Ectodermal cell (in vitro differentiated cells): Measurements from ENCODE around the gene ARID3B.

Experiments used
- H3K27ac ChIP-seq: 2 replicates; pipeline ENCODE4 v1.7.0; 2013; ENCODE audit warnings: mild to moderate bottlenecking, low read depth, low read length; ENCODE audit not compliant: insufficient read depth, poor library complexity, severe bottlenecking
- H3K27me3 ChIP-seq: 2 replicates; pipeline ENCODE4 v1.7.0; 2013; ENCODE audit warnings: mild to moderate bottlenecking, low read length; ENCODE audit not compliant: insufficient read depth, control insufficient read depth, poor library complexity, severe bottlenecking
- H3K36me3 ChIP-seq: one replicate; pipeline ENCODE4 v1.7.0; 2013; ENCODE audit warnings: low read length; ENCODE audit not compliant: control insufficient read depth, insufficient read depth
- H3K4me1 ChIP-seq: one replicate; pipeline ENCODE4 v1.7.0; 2013; ENCODE audit warnings: low read length; ENCODE audit not compliant: control insufficient read depth, insufficient read depth
- H3K4me3 ChIP-seq: 2 replicates; pipeline ENCODE4 v1.7.0; 2013; ENCODE audit warnings: low read depth, low read length, control low read depth; ENCODE audit not compliant: insufficient read depth
- H3K9me3 ChIP-seq: 2 replicates; pipeline ENCODE4 v1.7.0; 2013; ENCODE audit warnings: mild to moderate bottlenecking, low read length, moderate library complexity; ENCODE audit not compliant: control insufficient read depth
- WGBS, 2 experiments: methylation state at CpG; one replicate each; pipeline ENCODE4 v1.1.7; 2013; ENCODE audit warnings: missing lambda C conversion rate in 2 of 2; 5-methylcytosine and 5-hydroxymethylcytosine counted together

ARID3B gene

DNA sequence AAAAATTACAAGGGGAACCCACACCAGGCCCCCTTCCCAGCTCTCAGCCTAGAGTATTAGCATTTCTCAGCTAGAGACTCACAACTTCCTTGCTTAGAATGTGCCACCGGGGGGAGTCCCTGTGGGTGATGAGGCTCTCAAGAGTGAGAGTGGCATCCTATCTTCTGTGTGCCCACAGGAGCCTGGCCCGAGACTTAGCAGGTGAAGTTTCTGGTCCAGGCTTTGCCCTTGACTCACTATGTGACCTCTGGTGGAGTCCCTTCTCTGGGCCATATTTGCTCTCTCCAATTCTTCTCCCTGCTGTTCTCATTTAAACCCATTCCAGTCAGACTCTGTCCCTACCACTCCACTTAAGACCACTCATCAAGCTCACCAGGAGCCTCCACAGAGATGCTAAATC lies 92.8 kb downstream of the ARID3B start:
- H3K27ac ChIP-seq: no peak overlapping the region
- no peaks in the 10 kb centered on the region for H3K9me3 ChIP-seq
- H3K4me1 ChIP-seq: no peaks in the 10 kb centered on the region
- H3K36me3 ChIP-seq: peaks cover 15% of the 10 kb centered on the region
- H3K4me3 ChIP-seq: no peak overlapping the region
- 84 to 90% methylated on average over 2 of the region's 2 CpGs for WGBS, 2 experiments
- no peaks in the 10 kb centered on the region for H3K27me3 ChIP-seq

DNA sequence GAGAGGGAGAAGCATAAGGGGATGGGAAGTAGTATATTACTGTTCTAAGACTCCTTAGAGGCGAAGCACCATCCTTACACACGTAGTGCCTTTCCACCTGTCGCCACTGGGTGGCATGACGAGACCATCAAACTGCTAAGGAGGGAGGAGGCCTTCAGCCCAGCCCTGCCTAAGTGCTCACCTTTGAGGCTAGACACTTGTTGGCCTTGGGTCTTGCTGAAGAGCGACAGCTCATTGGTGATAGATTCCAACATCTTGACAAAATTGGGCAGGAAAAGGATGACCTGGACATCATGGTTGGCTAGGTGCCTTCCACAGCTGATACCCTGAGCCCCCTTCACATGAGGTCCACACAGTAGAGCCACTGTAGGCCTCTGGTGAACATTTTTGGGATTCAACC lies 94.2 kb downstream of the ARID3B start:
- no peak overlapping the region for H3K4me3 ChIP-seq
- no peak overlapping the region for H3K27ac ChIP-seq
- H3K27me3 ChIP-seq: no peaks in the 10 kb centered on the region
- WGBS, 2 experiments: 37% methylated on average over 5 of the region's 5 CpGs
- H3K4me1 ChIP-seq: no peaks in the 10 kb centered on the region
- H3K36me3 ChIP-seq: peaks cover 24% of the 10 kb centered on the region
- H3K9me3 ChIP-seq: no peaks in the 10 kb centered on the region

DNA sequence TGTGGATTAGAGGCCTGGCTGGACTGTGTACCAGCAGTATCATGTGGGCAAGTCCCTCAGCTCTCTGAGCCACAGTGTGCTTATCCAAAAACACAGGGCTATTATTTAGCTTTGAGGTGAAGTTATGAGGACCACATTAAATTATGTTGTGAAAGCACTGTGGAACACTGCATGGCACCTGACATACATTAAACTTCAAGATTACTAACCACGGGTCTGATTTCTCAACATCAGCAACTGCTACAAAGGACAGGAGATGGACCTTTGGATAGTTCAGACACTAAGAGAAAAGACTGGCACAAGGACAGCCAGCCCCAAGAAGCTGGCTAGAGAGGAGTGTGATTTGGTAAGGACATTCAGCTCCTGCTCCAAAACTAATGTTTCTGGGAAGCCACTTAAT lies 96.0 kb downstream of the ARID3B start:
- peaks cover 18% of the 10 kb centered on the region for H3K36me3 ChIP-seq
- no peak overlapping the region for H3K27ac ChIP-seq
- H3K9me3 ChIP-seq: no peaks in the 10 kb centered on the region
- no peak overlapping the region for H3K4me3 ChIP-seq
- H3K27me3 ChIP-seq: no peaks in the 10 kb centered on the region
- no peaks in the 10 kb centered on the region for H3K4me1 ChIP-seq
- 93 to 96% methylated on average over 1 of the region's 1 CpG for WGBS, 2 experiments

DNA sequence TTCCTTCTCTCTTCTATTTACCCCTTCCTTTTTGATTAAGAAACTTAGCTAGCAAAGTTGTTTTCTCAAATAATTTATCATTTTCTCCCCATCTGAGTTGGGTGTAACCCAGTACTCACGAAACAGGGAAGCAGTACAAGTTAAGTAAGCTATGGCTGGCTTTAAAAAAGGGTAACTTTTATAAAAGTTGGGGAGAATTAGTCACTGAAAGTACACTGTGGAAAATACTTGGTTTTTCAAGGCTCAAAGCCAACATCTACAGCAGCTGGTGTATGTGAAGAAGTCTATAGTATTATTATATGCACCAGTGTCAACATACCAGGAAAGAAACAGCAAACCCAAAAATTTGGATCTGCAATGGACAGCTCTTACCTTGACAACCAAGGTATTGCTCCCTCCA lies 100.1 kb downstream of the ARID3B start:
- Histone ChIP-seq H3K36me3 (peaks cover 18% of the 10 kb centered on the region), H3K27me3 (no peaks in the 10 kb centered on the region), H3K4me3 (no peak overlapping the region), H3K4me1 (peaks cover 6% of the 10 kb centered on the region), H3K9me3 (no peaks in the 10 kb centered on the region), H3K27ac (no peak overlapping the region)
- WGBS, 2 experiments: 92 to 100% methylated on average over 1 of the region's 1 CpG

- no peaks in the 10 kb centered on the region for H3K9me3 ChIP-seq
- WGBS, 2 experiments: 90 to 92% methylated on average over 4 of the region's 4 CpGs
- no peak overlapping the region for H3K27ac ChIP-seq
- H3K4me3 ChIP-seq: no peak overlapping the region
- peaks cover 6% of the 10 kb centered on the region for H3K4me1 ChIP-seq
- H3K36me3 ChIP-seq: peaks cover 11% of the 10 kb centered on the region
- no peaks in the 10 kb centered on the region for H3K27me3 ChIP-seq
Observed at GRCh38 chr15:74642348-74642733, 101.3 kb downstream of the ARID3B start.

GRCh38 chr15:74642734-74643664 lies 102.0 kb downstream of the ARID3B start:
- peaks cover 11% of the 10 kb centered on the region for H3K36me3 ChIP-seq
- no peaks in the 10 kb centered on the region for H3K27me3 ChIP-seq
- H3K27ac ChIP-seq: no peak overlapping the region
- WGBS, 2 experiments: 82% methylated on average over 11 of the region's 11 CpGs
- H3K4me1 ChIP-seq: peaks cover 6% of the 10 kb centered on the region
- H3K9me3 ChIP-seq: no peaks in the 10 kb centered on the region
- no peak overlapping the region for H3K4me3 ChIP-seq

DNA sequence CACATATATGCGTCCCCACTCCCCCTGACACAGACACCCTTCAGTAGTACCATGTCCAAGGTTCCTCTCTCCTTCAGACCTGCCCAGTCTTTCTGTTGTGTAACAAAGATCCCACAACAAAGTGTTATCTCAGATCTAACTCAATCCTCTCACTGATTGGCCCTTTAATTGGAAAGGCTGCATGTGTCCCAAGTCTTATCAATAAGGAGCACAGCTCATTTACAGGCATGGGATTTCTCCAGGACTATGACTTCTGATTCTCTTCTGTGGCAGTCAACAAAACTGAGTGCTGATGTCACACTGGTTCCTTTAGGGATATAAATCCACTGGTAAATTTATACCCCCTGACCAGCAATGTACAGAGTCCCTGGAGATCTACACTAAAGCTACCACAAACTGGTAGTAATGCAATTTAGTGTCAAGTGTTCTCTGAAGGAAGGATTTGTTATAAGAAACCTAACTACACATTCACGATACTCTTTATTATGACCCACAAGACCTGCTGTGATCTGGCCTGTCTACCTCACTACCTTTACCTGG lies 102.7 kb downstream of the ARID3B start:
- 95 to 96% methylated on average over 2 of the region's 2 CpGs for WGBS, 2 experiments
- Histone ChIP-seq H3K4me3 (no peak overlapping the region), H3K36me3 (peaks cover 9% of the 10 kb centered on the region), H3K27ac (no peak overlapping the region), H3K4me1 (peaks cover 6% of the 10 kb centered on the region), H3K27me3 (no peaks in the 10 kb centered on the region), H3K9me3 (no peaks in the 10 kb centered on the region)

- Histone ChIP-seq H3K9me3 (no peaks in the 10 kb centered on the region), H3K27ac (no peak overlapping the region), H3K4me1 (peaks cover 6% of the 10 kb centered on the region)
Observed at GRCh38 chr15:74646480-74646879, 105.5 kb downstream of the ARID3B start.

More at GRCh38 chr15:74646480-74646879, 105.5 kb downstream of the ARID3B start:
- Histone ChIP-seq H3K27me3 (no peaks in the 10 kb centered on the region), H3K36me3 (no peaks in the 10 kb centered on the region), H3K4me3 (no peak overlapping the region)
